SK-N-SH treated with all-trans-retinoic acid at 6 μM for 48 hours (cell line): ENCODE measurements around the gene FOXS1.

Experiments used
- ATAC-seq: fragments of 200-7000 bp; cut with Tn5 transposase; 3 replicates; pipeline ENCODE4 v1.9.1; 2020; ENCODE audit warnings: mild to moderate bottlenecking, moderate library complexity
- BACH2 ChIP-seq: fragments of 250-450 bp; sonication (Bioruptor Pico); IDR thresholded peaks from 2 replicates; pipeline ENCODE4 v1.9.0; 2021; ENCODE audit warnings: mild to moderate bottlenecking, borderline replicate concordance
- CREB5 ChIP-seq: fragments of 250-450 bp; sonication (Bioruptor Pico); IDR thresholded peaks from 2 replicates; pipeline ENCODE4 v1.5.1; 2020; ENCODE audit warnings: low read depth, mild to moderate bottlenecking, moderate library complexity
- CSDC2 ChIP-seq: fragments of 250-450 bp; sonication (Bioruptor Pico); IDR thresholded peaks from 2 replicates; pipeline ENCODE4 v1.5.0; 2020; ENCODE audit warnings: mild to moderate bottlenecking, moderate library complexity
- CSRNP3 ChIP-seq: fragments of 250-450 bp; sonication (Bioruptor Pico); IDR thresholded peaks from 2 replicates; pipeline ENCODE4 v1.5.1; 2021; ENCODE audit warnings: mild to moderate bottlenecking, moderate library complexity
- ESRRG ChIP-seq: fragments of 250-450 bp; sonication (Bioruptor Pico); IDR thresholded peaks from 2 replicates; pipeline ENCODE4 v1.6.1; 2021; ENCODE audit warnings: mild to moderate bottlenecking
- GLIS3 ChIP-seq: fragments of 250-450 bp; sonication (Bioruptor Pico); IDR thresholded peaks from 2 replicates; pipeline ENCODE4 v1.5.0; 2020; ENCODE audit warnings: mild to moderate bottlenecking, moderate library complexity
- ISL1 ChIP-seq: fragments of 250-450 bp; sonication (Bioruptor Pico); IDR thresholded peaks from 2 replicates; pipeline ENCODE4 v2.1.2; 2022; ENCODE audit warnings: mild to moderate bottlenecking, moderate library complexity
- PATZ1 ChIP-seq: fragments of 250-450 bp; sonication (Bioruptor Pico); IDR thresholded peaks from 2 replicates; pipeline ENCODE4 v1.8.0; 2020; ENCODE audit warnings: mild to moderate bottlenecking, moderate library complexity, borderline replicate concordance
- POU6F1 ChIP-seq: fragments of 250-450 bp; sonication (Bioruptor Pico); IDR thresholded peaks from 2 replicates; pipeline ENCODE4 v1.8.0; 2021; ENCODE audit warnings: low read depth, mild to moderate bottlenecking, moderate library complexity, borderline replicate concordance
- PPARA ChIP-seq: fragments of 250-450 bp; sonication (Bioruptor Pico); IDR thresholded peaks from 2 replicates; pipeline ENCODE4 v1.5.0; 2020; ENCODE audit warnings: mild to moderate bottlenecking, borderline replicate concordance
- RARB ChIP-seq: fragments of 250-450 bp; sonication (Bioruptor Pico); IDR thresholded peaks from 2 replicates; pipeline ENCODE4 v1.8.0; 2021; ENCODE audit warnings: mild to moderate bottlenecking, moderate library complexity
- TCF4 ChIP-seq: fragments of 250-450 bp; sonication (Bioruptor Pico); IDR thresholded peaks from 2 replicates; pipeline ENCODE4 v1.8.0; 2021; ENCODE audit warnings: mild to moderate bottlenecking, moderate library complexity, borderline replicate concordance
- TOX ChIP-seq: fragments of 250-450 bp; sonication (Bioruptor Pico); IDR thresholded peaks from 2 replicates; pipeline ENCODE4 v1.8.0; 2021; ENCODE audit warnings: mild to moderate bottlenecking, moderate library complexity, borderline replicate concordance
- TSHZ2 ChIP-seq: fragments of 250-450 bp; sonication (Bioruptor Pico); IDR thresholded peaks from 2 replicates; pipeline ENCODE4 v1.5.0; 2020; ENCODE audit warnings: mild to moderate bottlenecking, moderate library complexity
- ZC3H10 ChIP-seq: fragments of 250-450 bp; sonication (Bioruptor Pico); IDR thresholded peaks from 2 replicates; pipeline ENCODE4 v1.5.1; 2021; ENCODE audit warnings: mild to moderate bottlenecking, moderate library complexity
- ZFP3 ChIP-seq: fragments of 250-450 bp; sonication (Bioruptor Pico); IDR thresholded peaks from 2 replicates; pipeline ENCODE4 v1.5.0; 2020; ENCODE audit warnings: mild to moderate bottlenecking, moderate library complexity
- ZFP30 ChIP-seq: fragments of 450-650 bp; formaldehyde crosslinking; IDR thresholded peaks from 2 replicates; pipeline ENCODE4 v1.5.0; 2022; ENCODE audit warnings: mild to moderate bottlenecking, moderate library complexity
- ZNF565 ChIP-seq: fragments of 450-650 bp; formaldehyde crosslinking; conservative IDR thresholded peaks from 2 replicates; pipeline ENCODE4 v1.5.0; 2020; ENCODE audit warnings: low read depth, mild to moderate bottlenecking, moderate library complexity
- ZNF70 ChIP-seq: fragments of 450-650 bp; formaldehyde crosslinking; IDR thresholded peaks from 2 replicates; pipeline ENCODE4 v1.5.0; 2020; ENCODE audit warnings: mild to moderate bottlenecking, moderate library complexity
- ZNF8 ChIP-seq: fragments of 450-650 bp; formaldehyde crosslinking; IDR thresholded peaks from 2 replicates; pipeline ENCODE4 v1.5.0; 2020; ENCODE audit warnings: mild to moderate bottlenecking, moderate library complexity

Gene FOXS1

GRCh38 chr20:31845300-31845863, at the start of gene FOXS1:
Gene FOXS1 (minus strand): TSS chr20:31845604. CDS start chr20:31845542, 62 bp downstream.
- TF ChIP-seq ESRRG (no peak), PATZ1 (CRISPR knock-in tag) (no peak), ZNF565 (CRISPR knock-in tag) (no peak), CSDC2 (CRISPR knock-in tag) (peak; percentile 67; the same call in 1 of the 2 replicates), POU6F1 (CRISPR knock-in tag) (no peak), CREB5 (no peak), TOX (CRISPR knock-in tag) (no peak), ISL1 (CRISPR knock-in tag) (no peak), TCF4 (CRISPR knock-in tag) (no peak), RARB (CRISPR knock-in tag) (no peak), GLIS3 (CRISPR knock-in tag) (no peak), TSHZ2 (CRISPR knock-in tag) (peak; percentile 87; the same call in 1 of the 2 replicates), ZNF70 (CRISPR knock-in tag) (no peak), ZFP3 (CRISPR knock-in tag) (no peak)
- TF ChIP-seq, all 23 proteins: peak for 2
- peak; percentile 15 for ATAC-seq

GRCh38 chr20:31890646-31891045, 45.2 kb upstream of the FOXS1 start:
- no peak for ATAC-seq
- TF ChIP-seq PPARA (CRISPR knock-in tag) (no peak), CREB5 (no peak), ISL1 (CRISPR knock-in tag) (no peak), ZFP30 (CRISPR knock-in tag) (no peak), ZNF8 (no peak), ZNF565 (CRISPR knock-in tag) (no peak), BACH2 (CRISPR knock-in tag) (no peak), TSHZ2 (CRISPR knock-in tag) (no peak), RARB (CRISPR knock-in tag) (no peak), GLIS3 (CRISPR knock-in tag) (no peak), POU6F1 (CRISPR knock-in tag) (no peak), PATZ1 (CRISPR knock-in tag) (no peak), CSRNP3 (CRISPR knock-in tag) (no peak), ZNF70 (CRISPR knock-in tag) (no peak), ZC3H10 (no peak), TOX (CRISPR knock-in tag) (no peak)
